ENCODE data around the gene CNTNAP2.

The CNTNAP2 gene

GRCh38 chr7:146982482-146982881, 865.9 kb downstream of the CNTNAP2 start (continued):
- TF ChIP-seq, protein P1, sequence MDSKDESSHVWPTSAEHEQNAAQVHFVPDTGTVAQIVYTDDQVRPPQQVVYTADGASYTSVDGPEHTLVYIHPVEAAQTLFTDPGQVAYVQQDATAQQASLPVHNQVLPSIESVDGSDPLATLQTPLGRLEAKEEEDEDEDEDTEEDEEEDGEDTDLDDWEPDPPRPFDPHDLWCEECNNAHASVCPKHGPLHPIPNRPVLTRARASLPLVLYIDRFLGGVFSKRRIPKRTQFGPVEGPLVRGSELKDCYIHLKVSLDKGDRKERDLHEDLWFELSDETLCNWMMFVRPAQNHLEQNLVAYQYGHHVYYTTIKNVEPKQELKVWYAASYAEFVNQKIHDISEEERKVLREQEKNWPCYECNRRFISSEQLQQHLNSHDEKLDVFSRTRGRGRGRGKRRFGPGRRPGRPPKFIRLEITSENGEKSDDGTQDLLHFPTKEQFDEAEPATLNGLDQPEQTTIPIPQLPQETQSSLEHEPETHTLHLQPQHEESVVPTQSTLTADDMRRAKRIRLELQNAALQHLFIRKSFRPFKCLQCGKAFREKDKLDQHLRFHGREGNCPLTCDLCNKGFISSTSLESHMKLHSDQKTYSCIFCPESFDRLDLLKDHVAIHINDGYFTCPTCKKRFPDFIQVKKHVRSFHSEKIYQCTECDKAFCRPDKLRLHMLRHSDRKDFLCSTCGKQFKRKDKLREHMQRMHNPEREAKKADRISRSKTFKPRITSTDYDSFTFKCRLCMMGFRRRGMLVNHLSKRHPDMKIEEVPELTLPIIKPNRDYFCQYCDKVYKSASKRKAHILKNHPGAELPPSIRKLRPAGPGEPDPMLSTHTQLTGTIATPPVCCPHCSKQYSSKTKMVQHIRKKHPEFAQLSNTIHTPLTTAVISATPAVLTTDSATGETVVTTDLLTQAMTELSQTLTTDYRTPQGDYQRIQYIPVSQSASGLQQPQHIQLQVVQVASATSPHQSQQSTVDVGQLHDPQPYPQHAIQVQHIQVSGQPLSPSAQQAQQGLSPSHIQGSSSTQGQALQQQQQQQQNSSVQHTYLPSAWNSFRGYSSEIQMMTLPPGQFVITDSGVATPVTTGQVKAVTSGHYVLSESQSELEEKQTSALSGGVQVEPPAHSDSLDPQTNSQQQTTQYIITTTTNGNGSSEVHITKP (tag by site-specific recombination; IDR thresholded peaks at IDR 0.05) = no peak

GRCh38 chr7:146991596-146991995, 875.0 kb downstream of the CNTNAP2 start:
- H3K4me3 ChIP-seq (ENCODE audit: low read depth, low read length) = no peak overlapping the region
- no peaks in the 10 kb centered on the region for H3K9me3 ChIP-seq (ENCODE audit: control insufficient read depth, insufficient read depth, low read depth, low read length)
- no peaks in the 10 kb centered on the region for H3K4me1 ChIP-seq (ENCODE audit: control insufficient read depth, insufficient read depth, low read length)
- ChIA-PET CTCF (interaction anchor here (0.7 kb wide), 1 partner anchor 19 kb away, joined by 3 read pairs; no protein-coding TSS in a partner anchor), POLR2A (no interaction called here)
- no peak for TF ChIP-seq ZNF530 (tag by site-specific recombination; IDR thresholded peaks at IDR 0.05; ENCODE audit: low read depth)
- no peak for TF ChIP-seq ZNF555 (tag by site-specific recombination; conservative IDR thresholded peaks at IDR 0.05)
- TF ChIP-seq, protein P2, sequence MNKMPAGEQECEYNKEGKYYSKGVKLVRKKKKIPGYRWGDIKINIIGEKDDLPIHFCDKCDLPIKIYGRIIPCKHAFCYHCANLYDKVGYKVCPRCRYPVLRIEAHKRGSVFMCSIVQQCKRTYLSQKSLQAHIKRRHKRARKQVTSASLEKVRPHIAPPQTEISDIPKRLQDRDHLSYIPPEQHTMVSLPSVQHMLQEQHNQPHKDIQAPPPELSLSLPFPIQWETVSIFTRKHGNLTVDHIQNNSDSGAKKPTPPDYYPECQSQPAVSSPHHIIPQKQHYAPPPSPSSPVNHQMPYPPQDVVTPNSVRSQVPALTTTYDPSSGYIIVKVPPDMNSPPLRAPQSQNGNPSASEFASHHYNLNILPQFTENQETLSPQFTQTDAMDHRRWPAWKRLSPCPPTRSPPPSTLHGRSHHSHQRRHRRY (tag by site-specific recombination; IDR thresholded peaks at IDR 0.05) = no peak
- TF ChIP-seq ZNF280D (tag by site-specific recombination; IDR thresholded peaks at IDR 0.05) = no peak
- H3K36me3 ChIP-seq (ENCODE audit: control insufficient read depth in 2 of 2, insufficient read depth in 1 of 2, low read length in 2 of 2) = no peaks in the 10 kb centered on the region
- no peak overlapping the region for H3K27ac ChIP-seq (ENCODE audit: extremely low read depth, low read depth, low read length)

DNA sequence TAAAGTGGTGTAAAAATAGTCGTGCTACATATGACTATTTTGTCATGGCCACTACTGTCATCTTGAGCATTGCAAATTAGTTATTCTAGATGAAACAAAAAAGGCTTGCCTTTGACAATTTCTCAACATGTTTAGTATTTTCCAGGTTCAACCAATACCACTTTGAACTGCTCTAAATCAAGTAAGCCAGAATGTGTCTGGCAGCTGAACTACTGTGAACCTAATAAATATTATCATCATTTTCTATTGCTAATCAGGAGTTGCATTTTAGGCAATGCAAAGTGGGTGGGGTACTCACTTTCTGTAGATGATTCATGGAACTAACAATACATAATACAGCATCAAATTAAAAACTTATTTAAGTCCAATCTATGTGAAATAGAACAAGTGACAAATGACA, 877.2 kb downstream of the CNTNAP2 start:
- no peak overlapping the region for H3K4me3 ChIP-seq (ENCODE audit: low read depth, low read length)
- H3K4me1 ChIP-seq (ENCODE audit: control insufficient read depth, insufficient read depth, low read length) = no peaks in the 10 kb centered on the region
- ChIA-PET POLR2A (no interaction called here), CTCF (interaction anchor here (1.1 kb wide), 1 partner anchor 12 kb away, joined by 5 read pairs; no protein-coding TSS in a partner anchor)
- H3K27ac ChIP-seq (ENCODE audit: extremely low read depth, low read depth, low read length) = no peak overlapping the region
- no peaks in the 10 kb centered on the region for H3K36me3 ChIP-seq (ENCODE audit: control insufficient read depth in 2 of 2, insufficient read depth in 1 of 2, low read length in 2 of 2)
- TF ChIP-seq, protein P3, sequence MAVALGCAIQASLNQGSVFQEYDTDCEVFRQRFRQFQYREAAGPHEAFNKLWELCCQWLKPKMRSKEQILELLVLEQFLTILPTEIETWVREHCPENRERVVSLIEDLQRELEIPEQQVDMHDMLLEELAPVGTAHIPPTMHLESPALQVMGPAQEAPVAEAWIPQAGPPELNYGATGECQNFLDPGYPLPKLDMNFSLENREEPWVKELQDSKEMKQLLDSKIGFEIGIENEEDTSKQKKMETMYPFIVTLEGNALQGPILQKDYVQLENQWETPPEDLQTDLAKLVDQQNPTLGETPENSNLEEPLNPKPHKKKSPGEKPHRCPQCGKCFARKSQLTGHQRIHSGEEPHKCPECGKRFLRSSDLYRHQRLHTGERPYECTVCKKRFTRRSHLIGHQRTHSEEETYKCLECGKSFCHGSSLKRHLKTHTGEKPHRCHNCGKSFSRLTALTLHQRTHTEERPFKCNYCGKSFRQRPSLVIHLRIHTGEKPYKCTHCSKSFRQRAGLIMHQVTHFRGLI (tag by site-specific recombination; IDR thresholded peaks at IDR 0.05) = no peak
- TF ChIP-seq, protein P4, sequence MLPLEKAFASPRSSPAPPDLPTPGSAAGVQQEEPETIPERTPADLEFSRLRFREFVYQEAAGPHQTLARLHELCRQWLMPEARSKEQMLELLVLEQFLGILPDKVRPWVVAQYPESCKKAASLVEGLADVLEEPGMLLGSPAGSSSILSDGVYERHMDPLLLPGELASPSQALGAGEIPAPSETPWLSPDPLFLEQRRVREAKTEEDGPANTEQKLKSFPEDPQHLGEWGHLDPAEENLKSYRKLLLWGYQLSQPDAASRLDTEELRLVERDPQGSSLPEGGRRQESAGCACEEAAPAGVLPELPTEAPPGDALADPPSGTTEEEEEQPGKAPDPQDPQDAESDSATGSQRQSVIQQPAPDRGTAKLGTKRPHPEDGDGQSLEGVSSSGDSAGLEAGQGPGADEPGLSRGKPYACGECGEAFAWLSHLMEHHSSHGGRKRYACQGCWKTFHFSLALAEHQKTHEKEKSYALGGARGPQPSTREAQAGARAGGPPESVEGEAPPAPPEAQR (tag by site-specific recombination; IDR thresholded peaks at IDR 0.05) = no peak
- TF ChIP-seq FEZF1 (tag by site-specific recombination; IDR thresholded peaks at IDR 0.05) = no peak
- H3K9me3 ChIP-seq (ENCODE audit: control insufficient read depth, insufficient read depth, low read depth, low read length) = no peaks in the 10 kb centered on the region
